GM21529 (cell line): ENCODE measurements around the gene ZFPL1.

Experiments
- ATAC-seq: cut with Tn5 transposase; IDR thresholded peaks from one replicate; pipeline ENCODE4 v1.9.1; 2021; ENCODE audit not compliant: unreplicated experiment

ZFPL1 gene

DNA sequence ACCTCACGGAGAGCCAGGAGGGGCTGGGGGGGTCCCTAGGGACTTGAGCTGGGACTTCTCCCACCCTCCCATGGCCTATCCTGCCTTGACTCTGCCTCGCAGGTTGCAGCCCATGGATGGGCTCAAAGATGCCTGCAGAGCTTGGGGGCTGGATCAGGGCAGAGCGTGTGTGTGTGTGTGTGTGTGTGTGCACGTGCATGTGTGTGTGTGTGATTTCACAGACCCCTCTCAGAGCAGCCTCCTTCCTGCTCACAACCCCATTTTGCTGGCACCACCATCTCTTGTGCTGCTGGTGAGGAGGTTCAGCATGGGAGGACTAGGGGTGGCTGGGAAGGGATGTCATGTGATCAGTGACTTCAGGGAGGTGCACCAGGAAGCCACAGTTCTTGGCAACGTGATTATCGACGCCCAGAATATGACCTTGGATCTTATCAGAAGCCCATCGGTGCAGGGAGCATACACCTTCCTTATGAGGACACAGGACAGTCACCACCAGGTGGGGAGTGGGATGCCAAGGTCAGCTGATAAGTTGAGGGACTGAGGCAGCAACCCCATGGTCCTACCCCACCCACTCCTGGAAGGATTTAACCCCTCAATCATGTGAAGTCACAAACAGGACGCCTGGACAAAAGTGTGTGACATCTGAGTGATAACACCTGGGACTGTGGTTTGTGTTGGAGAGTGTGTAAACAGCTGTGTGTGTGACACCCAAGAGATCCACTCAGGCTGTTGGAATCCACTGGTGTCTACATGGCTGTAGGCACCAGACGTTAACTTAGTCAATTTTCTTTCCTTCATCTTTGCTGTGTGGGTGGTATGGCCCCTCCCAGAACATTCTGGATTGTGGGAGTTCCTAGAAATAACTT is 23.8 kb upstream of the ZFPL1 start:
- ATAC-seq: no peak

DNA sequence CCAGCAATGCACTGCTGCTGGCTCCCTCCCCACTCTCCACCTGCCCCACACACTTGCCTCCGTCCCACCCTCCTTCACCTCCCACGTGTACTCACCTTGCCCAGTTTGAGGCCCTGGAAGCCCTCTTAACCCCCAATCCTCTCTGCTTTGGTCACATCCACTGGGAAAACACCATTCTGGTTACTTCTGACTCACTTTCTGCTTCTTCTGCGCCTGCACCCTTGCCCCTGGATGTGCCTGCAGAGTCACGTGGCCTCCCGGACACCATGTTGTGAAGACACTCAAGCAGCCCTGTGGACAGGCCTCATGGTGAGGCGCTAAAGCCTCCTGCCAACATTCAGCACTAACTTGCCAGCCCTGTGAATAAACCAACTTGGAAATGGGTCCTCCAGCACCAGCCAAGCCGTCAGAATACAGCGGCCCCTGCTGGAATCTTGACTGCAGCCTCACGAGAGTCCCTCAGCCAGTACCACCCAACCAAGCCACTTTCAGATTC is 23.1 kb upstream of the ZFPL1 start:
- ATAC-seq: no peak

DNA sequence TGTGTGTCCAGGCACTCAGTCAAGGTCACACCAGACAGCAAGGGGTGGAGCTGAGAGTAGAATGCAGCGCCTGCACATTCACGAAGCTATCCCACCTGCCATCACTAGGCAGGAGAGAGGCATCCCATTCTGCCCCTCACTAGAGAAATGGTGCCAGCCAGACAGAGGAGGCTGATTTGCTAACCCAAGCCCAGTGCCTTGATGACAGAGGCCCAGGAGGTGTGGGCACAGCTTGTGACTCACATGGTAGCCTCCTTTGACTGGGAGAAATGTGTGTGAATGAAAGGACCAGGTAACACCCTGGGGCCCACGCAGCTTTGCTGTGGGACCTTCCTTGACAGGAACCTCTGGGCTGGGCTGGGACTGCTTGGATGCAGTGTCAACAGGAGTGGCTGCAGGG is 20.5 kb upstream of the ZFPL1 start:
- no peak for ATAC-seq

DNA sequence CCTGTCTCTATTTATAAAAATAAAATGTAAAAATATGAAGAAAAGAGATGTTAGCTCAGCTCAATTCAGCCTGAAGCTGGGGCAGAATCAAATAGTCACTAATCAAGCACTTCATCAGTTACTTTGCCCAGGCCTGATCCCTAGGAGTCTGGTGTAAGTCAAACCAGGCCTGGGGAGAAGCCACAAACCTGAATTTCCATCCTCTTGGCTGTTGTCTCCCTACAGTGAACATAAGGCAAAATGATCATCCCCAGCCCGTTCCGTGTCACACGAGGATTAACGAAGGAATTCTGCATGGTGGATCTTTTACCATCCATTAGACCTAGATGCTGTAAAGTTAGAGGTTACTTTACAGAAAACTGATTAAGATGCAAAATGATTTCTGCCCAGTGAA is 19.2 kb upstream of the ZFPL1 start:
- ATAC-seq: no peak

DNA sequence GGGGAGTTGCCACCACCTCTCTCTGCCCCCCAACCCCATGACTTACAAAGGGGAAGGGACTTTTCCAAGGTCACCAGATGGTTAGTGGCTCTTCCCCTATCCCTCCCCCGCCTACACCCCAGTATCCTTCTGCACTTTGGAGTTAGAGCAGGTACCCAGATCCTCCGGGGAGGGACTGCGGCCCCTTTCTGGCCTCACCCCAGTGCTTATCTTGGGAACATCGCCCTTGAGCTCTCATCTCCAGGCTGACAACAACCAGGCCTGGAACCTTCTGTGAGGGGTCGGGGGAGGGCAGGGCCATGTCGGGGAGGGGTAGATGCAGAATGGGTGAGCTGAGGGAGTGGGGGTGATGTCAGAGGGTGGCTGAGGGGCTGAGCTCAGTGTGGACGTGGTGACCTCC is 18.2 kb upstream of the ZFPL1 start:
- ATAC-seq: no peak

DNA sequence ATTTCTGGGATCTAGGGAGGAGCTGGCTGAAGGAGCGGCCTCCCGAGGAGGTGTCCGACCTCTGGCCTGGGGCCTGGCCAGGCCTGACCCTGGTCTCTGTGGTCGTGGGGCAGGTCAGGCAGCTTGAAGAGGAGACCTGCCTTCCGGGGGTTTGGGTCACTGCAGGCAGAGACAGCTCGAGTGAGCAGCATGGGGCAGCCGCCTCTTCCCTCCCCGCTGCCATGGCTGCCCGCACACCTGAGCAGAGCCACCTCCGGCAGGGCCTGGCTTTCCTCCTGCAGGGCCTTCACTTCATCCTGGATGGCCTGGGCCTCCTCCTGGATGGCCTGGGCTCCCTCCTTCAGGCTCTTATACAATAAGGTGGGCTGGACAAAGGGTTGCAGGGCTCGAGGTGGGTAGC is 17.7 kb upstream of the ZFPL1 start:
- ATAC-seq: no peak

DNA sequence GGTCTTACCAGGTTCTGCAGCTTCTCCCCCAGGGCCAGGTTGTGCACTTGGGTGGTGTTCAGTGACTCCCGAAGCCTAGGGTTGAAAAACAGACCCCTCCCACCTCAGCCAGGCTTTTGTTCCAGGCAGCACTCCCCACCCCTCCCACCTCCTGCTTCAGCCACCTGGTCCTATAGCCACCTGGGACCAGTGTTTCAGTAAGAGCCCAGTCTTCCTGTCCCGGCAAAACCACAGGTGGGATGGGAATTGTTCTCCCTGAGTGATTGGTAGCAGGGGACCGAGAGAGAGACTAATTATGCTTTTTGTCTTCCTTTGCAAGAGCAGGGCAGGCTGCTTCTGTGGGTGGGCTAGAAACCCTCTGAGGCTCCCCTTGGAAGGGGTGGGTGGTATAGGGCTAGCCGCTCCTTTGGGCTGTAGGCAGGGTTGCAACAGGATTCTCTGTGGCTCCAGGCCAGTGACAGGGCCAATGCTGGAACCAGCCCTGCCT is 17.2 kb upstream of the ZFPL1 start:
- no peak for ATAC-seq

DNA sequence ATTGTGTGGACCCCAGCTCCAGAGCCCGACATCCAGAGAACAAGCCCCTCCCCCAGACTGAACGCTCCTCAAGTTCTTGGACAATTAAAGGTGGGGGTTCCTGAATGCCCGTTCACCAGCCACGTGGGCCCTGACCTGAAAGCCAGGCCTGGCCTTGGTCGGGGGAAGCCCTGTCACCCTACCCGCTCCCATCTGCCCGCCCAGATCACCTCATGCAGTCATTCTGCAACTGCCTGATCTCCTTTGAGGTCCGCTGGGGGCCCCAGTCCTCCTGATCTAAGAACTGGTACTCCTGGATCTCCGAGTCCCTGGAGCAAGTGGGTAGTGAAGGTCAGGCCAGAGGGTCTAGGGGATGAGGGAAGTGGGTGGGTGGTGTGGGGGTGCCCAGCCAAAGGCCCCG is 16.6 kb upstream of the ZFPL1 start:
- ATAC-seq: no peak

DNA sequence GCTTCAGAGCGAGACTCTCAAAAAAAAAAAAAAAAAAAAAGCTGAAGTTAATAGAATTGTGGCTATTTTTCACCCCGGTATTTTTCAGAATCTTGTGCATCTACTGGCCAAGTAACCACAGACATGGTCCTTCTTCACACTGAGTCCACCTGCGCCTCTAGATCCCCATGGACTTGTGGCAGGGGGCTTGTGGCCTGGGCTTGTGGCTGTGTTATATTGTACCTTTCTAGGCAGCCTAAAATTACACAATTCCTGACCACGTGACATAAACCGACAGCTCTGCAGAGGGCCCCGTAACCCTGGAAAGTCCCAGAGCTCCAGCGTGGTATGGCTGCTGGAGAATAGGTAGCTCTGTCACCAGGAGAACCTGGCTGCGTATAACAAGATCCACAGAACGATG is 14.8 kb upstream of the ZFPL1 start:
- ATAC-seq: no peak

DNA sequence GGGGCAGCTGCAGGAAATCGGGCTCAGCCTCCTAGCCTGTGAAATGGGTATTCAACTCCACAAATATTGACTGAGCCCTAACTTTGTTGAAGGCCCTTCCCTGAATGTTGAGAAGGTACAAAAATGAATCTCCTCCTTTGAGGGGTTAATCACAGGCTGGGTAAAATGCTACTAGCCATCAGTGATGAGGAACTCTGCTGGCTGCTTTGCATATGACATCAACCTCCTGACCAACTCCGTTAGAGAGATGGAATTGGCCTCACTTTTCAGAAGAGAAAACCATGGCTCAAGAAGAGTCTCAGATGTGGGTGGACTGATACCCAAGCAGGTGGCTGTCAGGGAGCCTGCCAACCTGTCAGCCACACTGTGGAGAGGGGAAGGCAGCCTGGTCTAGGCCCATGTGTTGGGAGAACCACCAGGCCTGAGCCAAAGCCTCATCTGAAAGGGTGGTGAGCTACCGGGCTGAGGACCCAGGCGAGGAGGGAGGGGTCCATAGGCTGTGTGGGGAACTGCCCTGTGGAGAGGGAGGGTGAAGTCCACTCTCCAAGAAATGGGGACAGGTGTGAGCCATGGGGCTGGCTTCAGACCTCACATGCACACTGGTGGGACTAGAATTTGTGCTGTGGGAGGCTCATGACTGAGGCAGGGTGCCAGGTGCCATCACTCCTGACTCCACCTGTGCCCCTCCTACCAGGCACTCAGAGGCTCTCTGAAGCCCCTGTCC is 12.0 kb upstream of the ZFPL1 start:
- ATAC-seq: no peak

DNA sequence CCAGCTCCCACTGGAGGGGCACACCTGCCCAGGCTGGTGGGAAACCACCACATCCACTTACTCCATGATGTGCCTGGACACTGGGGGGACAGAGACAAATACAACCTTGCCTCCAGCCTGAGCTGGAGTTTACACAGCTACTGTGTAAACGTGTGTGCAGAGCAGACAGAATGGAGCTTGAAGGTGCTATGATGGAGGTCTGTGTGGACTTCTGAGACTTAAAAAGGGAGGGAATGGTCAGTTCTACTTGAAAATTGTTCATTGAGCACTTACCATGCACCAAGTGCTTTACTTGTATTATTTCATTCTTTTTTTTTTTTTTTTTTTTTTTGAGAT is 11.4 kb upstream of the ZFPL1 start:
- ATAC-seq: no peak

DNA sequence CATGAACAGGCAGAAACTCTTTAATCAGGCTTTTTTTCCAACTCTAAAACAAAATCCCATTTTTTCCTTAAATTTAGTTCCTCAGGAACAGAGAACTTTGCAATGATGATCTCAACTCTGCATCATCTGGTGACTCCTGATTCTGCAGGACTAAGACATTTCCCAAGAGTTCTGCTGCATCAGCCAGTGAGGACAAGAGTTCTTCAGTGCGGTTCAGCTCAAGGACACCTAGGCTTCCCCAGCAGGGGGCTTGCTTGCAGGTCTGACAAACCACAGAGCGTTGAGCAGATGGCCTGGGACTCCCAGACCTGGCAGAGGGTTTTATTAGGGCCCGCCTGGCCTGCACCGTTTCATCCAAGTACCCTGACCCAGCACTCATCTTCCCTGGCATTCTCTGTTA is 6.6 kb upstream of the ZFPL1 start:
- ATAC-seq: no peak

DNA sequence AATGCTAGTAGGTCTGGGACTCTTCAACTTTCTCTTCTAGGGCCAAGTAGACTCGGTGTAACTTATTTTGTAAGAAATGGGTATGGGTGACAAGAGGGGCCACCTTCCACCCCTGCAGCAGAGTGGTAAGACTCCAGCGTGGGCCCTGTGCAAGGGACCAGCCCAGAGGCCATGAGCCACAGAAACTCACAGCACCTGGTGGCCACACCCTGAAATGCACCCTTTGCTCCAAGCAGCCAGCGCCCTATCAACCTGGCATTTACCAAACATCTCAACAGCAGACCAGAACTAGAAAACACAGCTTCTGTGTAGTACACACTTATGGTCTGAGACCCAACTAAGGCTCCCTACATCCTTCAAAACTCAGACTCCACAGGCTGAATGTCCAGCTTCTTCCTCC is 5.9 kb upstream of the ZFPL1 start:
- peak; percentile 42 for ATAC-seq

DNA sequence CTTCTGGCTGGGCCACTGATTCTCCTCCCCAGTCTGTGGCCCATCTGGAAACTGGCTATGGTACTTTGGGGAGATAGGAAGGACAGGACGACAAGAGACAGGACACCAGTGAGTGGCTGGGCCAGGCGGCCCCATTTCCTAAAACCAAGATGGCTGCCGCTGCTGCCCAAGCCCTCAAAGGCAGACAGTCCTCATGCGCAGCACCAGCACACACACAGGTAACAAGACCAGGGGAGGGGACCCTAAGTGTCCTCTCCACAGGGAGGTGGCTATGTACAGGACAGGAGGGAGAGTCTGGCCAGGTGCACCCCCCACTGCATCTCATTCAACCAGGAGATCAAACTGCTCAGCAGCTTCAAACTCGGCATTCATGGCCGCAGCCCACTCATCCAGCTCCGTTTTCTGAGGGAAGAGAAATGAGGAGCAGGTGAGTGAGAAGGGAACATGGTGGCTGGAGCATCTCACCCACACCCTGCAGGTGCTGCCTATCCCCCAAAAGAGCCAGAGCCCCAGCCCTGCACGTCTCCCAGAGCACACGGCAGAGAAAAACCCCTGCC is 5.2 kb upstream of the ZFPL1 start:
- no peak for ATAC-seq

DNA sequence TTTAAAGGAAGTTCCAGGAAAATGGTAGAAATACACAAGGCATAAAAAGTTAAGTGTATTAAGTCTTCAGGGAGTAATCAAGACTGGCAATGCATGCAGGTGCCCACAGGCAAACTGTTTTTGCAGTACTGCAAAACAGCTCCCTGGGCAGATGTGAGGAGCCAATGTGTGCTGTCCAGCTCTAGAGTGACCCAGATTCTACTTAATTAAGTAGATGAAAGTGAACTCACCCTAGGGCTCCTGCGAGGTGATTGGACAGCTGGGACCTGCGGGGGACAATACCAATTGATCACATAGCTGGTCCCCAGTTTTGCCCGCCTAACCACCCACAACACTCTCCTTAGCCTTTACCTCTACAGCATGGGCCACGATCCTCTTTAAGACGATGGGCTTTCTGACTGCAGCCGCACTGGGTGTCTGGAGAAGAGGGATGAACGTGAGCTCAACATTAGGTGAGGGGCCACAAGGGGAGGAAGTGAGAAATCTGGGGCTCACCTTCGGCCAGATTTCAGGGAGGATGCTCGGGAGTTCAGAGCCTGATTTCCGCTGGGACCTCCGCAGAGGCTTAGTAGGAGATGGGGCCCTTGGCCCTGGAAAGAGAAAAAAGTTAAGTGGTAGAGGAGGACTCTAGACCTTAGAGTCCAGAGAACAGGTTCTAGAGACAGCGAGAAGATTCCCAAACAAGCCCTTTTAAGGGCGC is 738 bp upstream of the ZFPL1 start:
- ATAC-seq: peak; percentile 10

DNA sequence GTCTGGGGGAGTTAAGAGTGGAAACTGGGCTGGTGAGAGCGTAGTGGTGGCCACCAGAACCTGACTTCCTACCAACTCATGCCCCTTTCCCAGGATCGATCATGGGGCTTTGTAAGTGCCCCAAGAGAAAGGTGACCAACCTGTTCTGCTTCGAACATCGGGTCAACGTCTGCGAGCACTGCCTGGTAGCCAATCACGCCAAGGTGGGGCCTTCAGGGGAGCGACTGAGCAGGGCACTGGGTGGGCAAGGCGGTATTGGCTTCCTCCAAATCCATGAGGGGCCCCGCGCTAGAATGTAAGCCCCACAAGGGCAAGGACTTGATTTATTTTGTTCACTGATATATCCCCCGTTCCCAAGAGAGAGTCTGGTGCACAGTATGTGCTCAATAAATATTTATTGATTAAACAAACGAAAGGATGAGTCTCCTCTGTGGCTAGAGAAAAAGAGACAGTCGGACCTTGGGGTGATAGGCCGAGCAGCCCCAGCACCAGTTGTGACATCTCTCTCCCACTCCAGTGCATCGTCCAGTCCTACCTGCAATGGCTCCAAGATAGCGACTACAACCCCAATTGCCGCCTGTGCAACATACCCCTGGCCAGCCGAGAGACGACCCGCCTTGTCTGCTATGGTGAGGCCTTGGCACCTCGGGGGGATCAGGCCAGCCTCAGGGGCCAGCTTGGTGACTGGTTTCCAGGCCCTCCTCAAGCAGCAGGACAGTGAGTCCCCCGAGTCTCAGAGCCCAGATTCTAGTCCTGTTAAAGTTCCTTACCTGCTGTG is 765 bp downstream of the ZFPL1 start:
- ATAC-seq: no peak

DNA sequence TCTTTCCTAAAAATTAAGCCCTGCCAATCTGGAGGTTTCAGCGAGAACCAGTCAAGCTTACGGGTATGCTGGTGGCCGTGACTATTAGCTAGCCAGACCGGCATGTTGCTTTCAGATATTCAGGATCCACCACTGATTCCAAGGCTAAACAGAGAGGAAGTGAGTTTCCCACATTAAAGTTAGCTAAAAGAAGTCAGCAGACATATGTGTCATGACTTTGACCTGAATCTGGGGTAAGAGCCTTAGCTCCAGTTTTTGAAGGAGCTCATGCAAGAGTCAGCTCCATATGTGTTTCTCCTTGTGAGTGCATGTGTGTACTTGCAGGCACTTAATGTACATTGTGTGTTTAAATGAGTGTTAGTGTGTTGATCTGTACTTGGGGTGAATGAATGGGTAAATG is 1.4 kb downstream of the ZFPL1 start:
- ATAC-seq: no peak

DNA sequence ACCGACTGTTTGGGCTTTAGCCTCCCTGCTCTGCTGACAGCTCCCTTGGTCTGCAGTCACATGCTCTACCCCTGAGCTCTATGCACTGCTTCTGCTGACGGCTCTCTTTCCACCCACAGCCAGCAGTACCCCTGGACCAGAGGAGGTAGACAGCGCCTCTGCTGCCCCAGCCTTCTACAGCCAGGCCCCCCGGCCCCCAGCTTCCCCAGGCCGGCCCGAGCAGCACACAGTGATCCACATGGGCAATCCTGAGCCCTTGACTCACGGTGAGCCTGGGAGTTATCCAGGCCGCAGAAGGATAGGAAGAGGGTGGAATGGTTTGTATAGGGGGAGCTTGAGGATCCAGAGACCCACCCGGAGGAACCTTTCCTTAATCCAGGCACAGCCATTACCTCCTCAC is 2.8 kb downstream of the ZFPL1 start:
- ATAC-seq: no peak

DNA sequence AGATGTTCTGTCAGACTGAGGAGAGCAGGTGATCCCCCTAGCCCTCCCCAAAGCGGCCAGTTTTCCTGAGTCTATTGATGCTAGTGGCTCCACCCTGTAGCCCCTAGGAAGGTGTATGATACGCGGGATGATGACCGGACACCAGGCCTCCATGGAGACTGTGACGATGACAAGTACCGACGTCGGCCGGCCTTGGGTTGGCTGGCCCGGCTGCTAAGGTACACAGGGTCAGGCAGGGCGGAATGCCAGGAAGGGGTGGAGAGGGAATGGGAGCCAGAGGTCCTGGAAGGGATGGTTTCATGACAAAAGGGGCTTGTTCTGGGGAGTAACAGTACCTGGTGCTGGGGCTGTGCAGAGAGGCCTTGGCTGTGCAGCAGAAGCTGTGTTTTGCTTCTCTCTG is 3.2 kb downstream of the ZFPL1 start:
- no peak for ATAC-seq

DNA sequence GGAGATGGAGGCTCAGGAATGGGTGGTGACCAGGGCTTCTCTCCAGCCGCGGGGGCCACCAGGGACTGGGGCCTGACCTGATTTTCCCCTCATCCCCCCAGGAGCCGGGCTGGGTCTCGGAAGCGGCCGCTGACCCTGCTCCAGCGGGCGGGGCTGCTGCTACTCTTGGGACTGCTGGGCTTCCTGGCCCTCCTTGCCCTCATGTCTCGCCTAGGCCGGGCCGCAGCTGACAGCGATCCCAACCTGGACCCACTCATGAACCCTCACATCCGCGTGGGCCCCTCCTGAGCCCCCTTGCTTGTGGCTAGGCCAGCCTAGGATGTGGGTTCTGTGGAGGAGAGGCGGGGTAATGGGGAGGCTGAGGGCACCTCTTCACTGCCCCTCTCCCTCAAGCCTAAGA is 3.8 kb downstream of the ZFPL1 start:
- ATAC-seq: no peak

DNA sequence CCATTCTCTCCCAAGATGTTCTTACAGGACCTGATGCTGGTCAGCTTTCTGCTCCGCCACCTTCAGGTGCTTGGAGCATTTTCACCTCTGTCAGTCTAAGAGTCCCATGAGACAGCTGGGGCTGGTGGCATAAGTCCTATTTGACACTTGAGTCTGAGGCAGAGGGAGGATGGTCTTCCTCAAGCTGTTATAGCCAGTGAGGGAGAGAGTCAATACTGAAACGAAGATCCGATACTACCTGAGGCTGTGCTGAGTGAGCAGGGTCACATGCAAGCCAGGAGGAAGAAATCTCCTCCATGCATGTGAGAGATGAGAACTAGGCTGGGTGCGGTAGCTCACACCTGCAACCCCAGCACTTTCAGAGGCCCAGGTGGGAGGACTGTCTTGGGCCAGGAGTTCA is 5.6 kb downstream of the ZFPL1 start:
- ATAC-seq: no peak
